Right lobe of liver (tissue), 6 donors: Measurements from ENCODE around the gene ARMC7. TPM values are rescaled to one million over a fixed set of nuclear protein-coding genes. Genes with fewer than 3 reads are reported as not detected.
"Not testable (repeated sequence)": the region's sequence is repeated elsewhere in the genome, so short reads cannot be mapped to it uniquely, and the experiment has no call there.

Experiments
- ATAC-seq, 4 donors: fragments of 200-7000 bp; cut with Tn5 transposase; one replicate each; pipeline ENCODE4 v1.9.1; 2020; ENCODE audit warnings: mild to moderate bottlenecking in 4 of 4, moderate library complexity in 4 of 4
- DNase-seq, 3 donors: peaks; one replicate each; pipeline ENCODE4 v3.0.0-alpha.2; 2020
- H3K27ac ChIP-seq, 3 donors: fragments of 200-600 bp; one replicate each; pipeline ENCODE4 v1.8.0; 2022
- H3K27me3 ChIP-seq, 2 donors: fragments of 200-600 bp; one replicate each; pipeline ENCODE4 v1.8.0; 2022
- H3K36me3 ChIP-seq, 4 donors: fragments of 200-600 bp; sonication (generic) in 1 of 4; one replicate each; pipeline versions ENCODE4 v1.5.1 to v1.8.0; 2017 to 2022; ENCODE audit warnings: control low read depth in 1 of 4
- H3K4me1 ChIP-seq, 4 donors: fragments of 200-600 bp; sonication (generic) in 1 of 4; one replicate each; pipeline versions ENCODE4 v1.5.1 to v1.8.0; 2017 to 2022; ENCODE audit warnings: control low read depth in 1 of 4
- H3K4me3 ChIP-seq, 3 donors: fragments of 200-600 bp; one replicate each; pipeline ENCODE4 v1.8.0; 2022
- H3K9me3 ChIP-seq, 4 donors: fragments of 200-600 bp; sonication (generic) in 1 of 4; one replicate each; pipeline versions ENCODE4 v1.5.1 to v1.8.0; 2017 to 2022; ENCODE audit warnings: control low read depth in 1 of 4
- POLR2A ChIP-seq: fragments of 450-650 bp; IDR thresholded peaks from one replicate; pipeline ENCODE4 v1.6.1; 2017; ENCODE audit warnings: antibody characterized with exemption, mild to moderate bottlenecking
- WGBS: methylation state at CpG from one replicate; pipeline ENCODE4 v1.1.6; 2018; ENCODE audit warnings: low coverage, low lambda C conversion rate; ENCODE audit not compliant: insufficient coverage; ENCODE audit errors: missing lambda C conversion rate; 5-methylcytosine and 5-hydroxymethylcytosine counted together
- intact Hi-C, 2 donors: fragments of 100-400 bp; cut with DNase I; formaldehyde crosslinking; loops; one replicate each; pipeline versions ENCODE4 v1.11.2 to v1.14.1; 2022
- total RNA-seq, 6 experiments: library from RNA; depleted of rRNA in 2 of 6; stranded (reverse); fragments of >200 nt in 2 of 6; fragmentation: NEBNext Ultra II Directional in 3 of 6; extraction: Animal tissue kit (Norgen Biotek cat#: 25700) in 3 of 6; gene quantifications; one replicate each; pipeline versions ENCODE4 v1.1.0 to v1.2.4, GENCODE V29; 2016 to 2023
- TF ChIP-seq, protein P1 (sequence below), 4 donors: fragments of 200-600 bp in 3 of 4; fragments of 450-650 bp in 1 of 4; IDR thresholded peaks; one replicate each; pipeline versions ENCODE4 v1.5.1 to v1.8.0; 2016 to 2022; ENCODE audit warnings: antibody characterized with exemption in 4 of 4, mild to moderate bottlenecking in 2 of 4
- donor health status: DM: no; HTN: yes; CAD: no.
- donor health status: DM: no; HTN: no; CAD: no.
- donor health status: DM: no; HTN: no; CAD: no.
- donor health status: DM: no; HTN: yes; CAD: no.
- donor health status: DM: no; HTN: yes; CAD: no.

The ARMC7 gene
- total RNA-seq, 6 experiments from 2014 or later, result 4.7 to 6.3 (median 5.3) TPM

DNA sequence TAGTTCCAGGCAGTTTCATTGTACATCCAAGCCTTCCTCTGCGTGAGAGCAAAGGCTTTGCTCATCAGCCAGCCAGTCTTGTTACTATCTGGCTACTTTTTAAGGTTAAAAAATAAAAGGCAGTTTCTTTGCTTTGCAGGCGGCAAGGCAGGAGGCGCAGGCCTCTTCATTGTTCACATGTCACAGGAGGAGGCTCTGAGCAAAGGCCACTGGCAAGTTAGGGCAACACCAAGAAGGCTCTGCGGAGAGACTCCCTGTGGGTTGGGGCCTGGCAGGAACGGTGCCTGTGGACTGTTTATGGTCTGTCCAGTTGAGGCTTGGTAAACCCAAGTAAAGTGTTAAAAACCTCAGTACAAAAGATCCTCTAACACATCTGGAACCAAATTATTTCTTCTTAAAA is 25.7 kb downstream of the ARMC7 start:
- ATAC-seq (no peak), DNase-seq (no peak)
- no peaks in the 10 kb centered on the region for H3K36me3 ChIP-seq
- intact Hi-C loops, result no loop called here
- WGBS, result 90% methylated on average over 3 of the region's 5 CpGs
- H3K9me3 ChIP-seq, result no peaks in the 10 kb centered on the region
- H3K4me1 ChIP-seq, result peaks cover 0 to 5% (median 0%) of the 10 kb centered on the region in 4 donors
- H3K4me3 ChIP-seq, result no peak overlapping the region
- TF ChIP-seq POLR2A, result no peak
- TF ChIP-seq, protein P1, sequence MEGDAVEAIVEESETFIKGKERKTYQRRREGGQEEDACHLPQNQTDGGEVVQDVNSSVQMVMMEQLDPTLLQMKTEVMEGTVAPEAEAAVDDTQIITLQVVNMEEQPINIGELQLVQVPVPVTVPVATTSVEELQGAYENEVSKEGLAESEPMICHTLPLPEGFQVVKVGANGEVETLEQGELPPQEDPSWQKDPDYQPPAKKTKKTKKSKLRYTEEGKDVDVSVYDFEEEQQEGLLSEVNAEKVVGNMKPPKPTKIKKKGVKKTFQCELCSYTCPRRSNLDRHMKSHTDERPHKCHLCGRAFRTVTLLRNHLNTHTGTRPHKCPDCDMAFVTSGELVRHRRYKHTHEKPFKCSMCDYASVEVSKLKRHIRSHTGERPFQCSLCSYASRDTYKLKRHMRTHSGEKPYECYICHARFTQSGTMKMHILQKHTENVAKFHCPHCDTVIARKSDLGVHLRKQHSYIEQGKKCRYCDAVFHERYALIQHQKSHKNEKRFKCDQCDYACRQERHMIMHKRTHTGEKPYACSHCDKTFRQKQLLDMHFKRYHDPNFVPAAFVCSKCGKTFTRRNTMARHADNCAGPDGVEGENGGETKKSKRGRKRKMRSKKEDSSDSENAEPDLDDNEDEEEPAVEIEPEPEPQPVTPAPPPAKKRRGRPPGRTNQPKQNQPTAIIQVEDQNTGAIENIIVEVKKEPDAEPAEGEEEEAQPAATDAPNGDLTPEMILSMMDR (IDR thresholded peaks at IDR 0.05), result no peak
- H3K27me3 ChIP-seq, result no peaks in the 10 kb centered on the region
- H3K27ac ChIP-seq, result no peak overlapping the region

DNA sequence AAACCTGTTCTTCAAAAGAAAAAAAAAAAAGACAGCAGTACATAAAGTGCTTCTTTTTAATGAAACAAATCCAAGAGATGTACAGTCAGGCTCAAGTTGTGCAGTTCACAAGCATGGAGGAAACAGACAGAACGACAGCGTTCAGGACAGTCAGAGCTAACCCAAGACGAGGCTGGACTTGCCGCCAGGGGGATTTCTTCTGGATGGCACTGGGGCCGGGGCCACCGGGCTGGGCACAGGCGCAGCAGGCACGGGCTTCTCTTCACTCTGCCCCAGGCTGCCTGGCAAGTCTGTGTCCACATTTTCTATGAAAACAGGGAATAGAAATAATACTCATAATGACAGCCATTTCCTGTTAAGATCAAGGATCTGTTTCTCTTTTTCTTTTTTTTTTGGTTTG is 26.2 kb downstream of the ARMC7 start:
- Histone ChIP-seq H3K4me3 (no peak overlapping the region), H3K4me1 (no peaks in the 10 kb centered on the region), H3K27me3 (no peaks in the 10 kb centered on the region), H3K36me3 (no peaks in the 10 kb centered on the region), H3K9me3 (no peaks in the 10 kb centered on the region), H3K27ac (no peak overlapping the region)
- ATAC-seq, result no peak
- 93% methylated on average over 8 of the region's 8 CpGs for WGBS
- TF ChIP-seq POLR2A, result no peak
- TF ChIP-seq, protein P1 (IDR thresholded peaks at IDR 0.05), result no peak
- intact Hi-C loops, result no loop called here
- DNase-seq, result no peak

DNA sequence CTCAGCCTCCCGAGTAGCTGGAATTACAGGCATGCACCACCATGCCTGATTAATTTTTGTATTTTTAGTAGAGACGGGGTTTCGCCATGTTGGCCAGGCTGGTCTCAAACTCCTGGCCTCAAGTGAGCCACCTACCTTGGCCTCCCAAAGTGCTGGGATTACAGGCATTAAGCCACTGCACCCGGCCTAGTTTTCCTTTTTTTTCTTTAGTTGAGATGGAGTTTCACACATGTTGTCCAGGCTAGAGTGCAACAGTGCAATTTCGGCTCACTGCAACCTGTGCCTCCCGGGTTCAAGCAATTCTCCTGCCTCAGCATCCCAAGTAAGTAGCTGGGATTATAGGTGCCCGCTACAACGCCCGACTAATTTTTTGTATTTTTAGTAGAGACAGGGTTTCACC is 28.0 kb downstream of the ARMC7 start:
- DNase-seq, result peak in 1 of 3 donors; percentile 7
- intact Hi-C loops, H3K9me3 ChIP-seq, H3K36me3 ChIP-seq, H3K4me3 ChIP-seq, H3K27me3 ChIP-seq, H3K4me1 ChIP-seq, ATAC-seq, H3K27ac ChIP-seq: not testable (repeated sequence)
- 100% methylated on average over 3 of the region's 9 CpGs for WGBS

DNA sequence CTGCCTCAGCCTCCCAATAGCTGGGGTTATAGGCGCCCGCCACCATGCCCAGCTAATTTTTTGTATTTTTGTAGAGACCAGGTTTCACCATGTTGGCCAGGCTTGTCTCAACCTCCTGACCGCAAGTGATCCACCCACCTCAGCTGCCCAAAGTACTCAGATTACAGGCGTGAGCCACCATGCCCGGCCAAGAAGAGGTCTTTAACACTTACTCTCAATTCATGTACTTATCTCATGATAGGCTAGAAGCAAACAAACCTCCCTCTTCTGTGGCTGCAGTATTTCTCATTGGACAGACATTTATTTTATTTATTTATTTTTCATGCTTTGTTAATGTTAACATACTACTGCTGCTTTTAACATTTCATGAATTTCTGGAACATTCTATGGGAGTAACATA is 28.8 kb downstream of the ARMC7 start:
- H3K4me1 ChIP-seq, result no peaks in the 10 kb centered on the region
- ATAC-seq (no peak), DNase-seq (no peak)
- no peaks in the 10 kb centered on the region for H3K36me3 ChIP-seq
- H3K4me3 ChIP-seq, result no peak overlapping the region
- no peak overlapping the region for H3K27ac ChIP-seq
- no peaks in the 10 kb centered on the region for H3K9me3 ChIP-seq
- H3K27me3 ChIP-seq, result no peaks in the 10 kb centered on the region
- 97% methylated on average over 4 of the region's 5 CpGs for WGBS
- intact Hi-C loops, result no loop called here
- TF ChIP-seq, protein P1 (IDR thresholded peaks at IDR 0.05), result no peak
- TF ChIP-seq POLR2A, result no peak

DNA sequence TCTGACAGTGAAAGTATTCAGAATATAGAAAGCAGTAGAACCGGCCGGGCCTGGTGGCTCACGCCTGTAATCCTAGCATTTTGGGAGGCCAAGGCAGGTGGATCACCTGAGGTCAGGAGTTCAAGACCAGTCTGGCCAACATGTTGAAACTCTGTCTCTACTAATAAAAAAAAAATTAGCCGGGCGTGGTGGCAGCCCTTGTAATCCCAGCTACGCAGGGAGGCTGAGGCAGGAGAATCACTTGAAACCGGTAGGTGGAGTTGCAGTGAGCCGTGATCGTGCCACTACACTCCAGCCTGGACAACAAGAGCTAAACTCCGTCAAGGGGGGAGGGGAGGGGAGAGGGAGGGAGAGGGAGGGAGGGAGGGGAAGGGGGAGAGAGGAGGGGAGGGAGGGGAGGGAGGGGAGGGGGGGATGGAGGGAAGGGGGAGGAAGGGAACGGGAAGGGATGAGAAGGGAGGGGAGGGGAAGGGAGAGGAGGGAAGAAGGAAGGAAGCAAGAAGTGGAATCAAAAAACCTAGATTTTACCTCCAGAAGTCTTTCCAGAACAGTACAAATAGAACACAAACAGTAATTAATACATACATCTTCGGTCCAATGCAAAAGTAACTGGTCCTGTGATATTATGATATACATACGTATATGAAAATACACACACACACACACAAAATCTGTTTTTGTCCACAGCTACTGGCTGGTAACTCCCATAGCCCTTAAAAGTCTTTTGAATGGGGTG is 32.6 kb downstream of the ARMC7 start:
- DNase-seq, result peak in 1 of 3 donors; percentile 3
- ATAC-seq, result no peak
- TF ChIP-seq, protein P1 (IDR thresholded peaks at IDR 0.05), result no peak
- TF ChIP-seq POLR2A, result no peak
- H3K36me3 ChIP-seq, result peaks cover 0 to 17% (median 5%) of the 10 kb centered on the region in 4 donors
- no peaks in the 10 kb centered on the region for H3K9me3 ChIP-seq
- no peaks in the 10 kb centered on the region for H3K27me3 ChIP-seq
- no peak overlapping the region for H3K27ac ChIP-seq
- 91% methylated on average over 11 of the region's 13 CpGs for WGBS
- no peaks in the 10 kb centered on the region for H3K4me1 ChIP-seq
- no peak overlapping the region for H3K4me3 ChIP-seq
- intact Hi-C loops, result no loop called here
